Measurements from ENCODE around the gene ALLC.

DNA sequence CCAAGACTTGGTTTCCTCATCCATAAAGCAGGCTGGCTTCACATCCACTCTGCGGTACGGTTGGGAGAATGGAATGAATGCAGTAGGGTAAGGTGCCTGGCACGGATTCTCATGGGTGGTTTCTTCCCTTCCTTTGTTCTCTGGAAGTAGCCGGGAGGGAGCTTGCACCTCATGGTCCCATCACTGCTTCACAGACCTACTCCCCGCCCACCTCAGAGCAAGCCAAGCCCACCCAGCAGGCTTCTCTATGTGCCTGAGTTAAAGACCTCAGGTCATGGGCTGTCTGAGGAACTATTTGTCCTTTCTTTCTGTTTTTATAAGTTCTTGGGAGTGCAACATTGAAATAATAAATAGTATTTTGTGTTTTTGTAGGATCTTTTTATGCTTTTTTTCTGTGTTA lies 48.9 kb downstream of the ALLC start:
- no peak for TF ChIP-seq REST (IDR thresholded peaks at IDR 0.05; ENCODE audit: low read depth)
- TF ChIP-seq EGR1 (IDR thresholded peaks at IDR 0.05), result no peak
- TF ChIP-seq EP300 (IDR thresholded peaks at IDR 0.05; ENCODE audit: borderline replicate concordance), result no peak
- no peak for TF ChIP-seq TAF1 (IDR thresholded peaks at IDR 0.05; ENCODE audit: low read depth)
- TF ChIP-seq TCF12 (IDR thresholded peaks at IDR 0.05; ENCODE audit: low read depth), result no peak

Data from Ishikawa (cell line).